Trophoblast cell (in vitro differentiated cells and primary cell): ENCODE data around the gene B3GNT3.

Experiments used
- DNase-seq, 2 donors: peaks; one replicate each; pipeline ENCODE4 v3.0.0-alpha.2; 2016
- H2AFZ ChIP-seq: 2 replicates; pipeline ENCODE4 v1.6.1; 2013; ENCODE audit warnings: low read length, moderate library complexity, mild to moderate bottlenecking; ENCODE audit not compliant: insufficient read depth, poor library complexity
- H2AK5ac ChIP-seq: 2 replicates; pipeline ENCODE4 v1.6.1; 2013; ENCODE audit warnings: mild to moderate bottlenecking, low read length
- H2BK120ac ChIP-seq: 2 replicates; pipeline ENCODE4 v1.6.1; 2013; ENCODE audit warnings: low read length, mild to moderate bottlenecking, moderate library complexity; ENCODE audit not compliant: insufficient read depth, poor library complexity
- H2BK12ac ChIP-seq: 2 replicates; pipeline ENCODE4 v1.6.1; 2013; ENCODE audit warnings: mild to moderate bottlenecking, low read length, moderate library complexity
- H2BK5ac ChIP-seq: 2 replicates; pipeline ENCODE4 v1.6.1; 2013; ENCODE audit warnings: low read length, low read depth, moderate library complexity, mild to moderate bottlenecking; ENCODE audit not compliant: poor library complexity
- H3K14ac ChIP-seq: 2 replicates; pipeline ENCODE4 v1.6.1; 2013; ENCODE audit warnings: mild to moderate bottlenecking, low read length
- H3K18ac ChIP-seq: 2 replicates; pipeline ENCODE4 v1.6.1; 2013; ENCODE audit warnings: mild to moderate bottlenecking, low read length
- H3K23ac ChIP-seq: 2 replicates; pipeline ENCODE4 v1.6.1; 2013; ENCODE audit warnings: low read length
- H3K27ac ChIP-seq: 2 replicates; pipeline ENCODE4 v1.5.1; 2013; ENCODE audit warnings: low read depth, mild to moderate bottlenecking, inconsistent platforms, low read length, moderate library complexity
- H3K27me3 ChIP-seq: 2 replicates; pipeline ENCODE4 v1.6.1; 2013; ENCODE audit warnings: inconsistent platforms, mild to moderate bottlenecking, low read length, moderate library complexity; ENCODE audit not compliant: insufficient read depth
- H3K36me3 ChIP-seq, 2 experiments: 1 replicate in 1 of 2; 2 replicates in 1 of 2; pipeline ENCODE4 v1.6.1; 2013; ENCODE audit warnings: low read length in 2 of 2, mild to moderate bottlenecking in 2 of 2, moderate library complexity in 1 of 2; ENCODE audit not compliant: insufficient read depth in 2 of 2, control insufficient read depth in 1 of 2
- H3K4ac ChIP-seq: 2 replicates; pipeline ENCODE4 v1.6.1; 2013; ENCODE audit warnings: low read depth, mild to moderate bottlenecking, low read length, moderate library complexity
- H3K4me1 ChIP-seq, 2 experiments: 1 replicate in 1 of 2; 2 replicates in 1 of 2; pipeline ENCODE4 v1.6.1; 2013; ENCODE audit warnings: low read length in 2 of 2, mild to moderate bottlenecking in 2 of 2, moderate library complexity in 1 of 2; ENCODE audit not compliant: insufficient read depth in 2 of 2, control insufficient read depth in 1 of 2
- H3K4me2 ChIP-seq: 2 replicates; pipeline ENCODE4 v1.6.1; 2013; ENCODE audit warnings: inconsistent platforms, mild to moderate bottlenecking, low read length, moderate library complexity
- H3K4me3 ChIP-seq: 2 replicates; pipeline ENCODE4 v1.5.1; 2013; ENCODE audit warnings: mild to moderate bottlenecking, low read depth, low read length, inconsistent platforms
- H3K79me1 ChIP-seq: one replicate; pipeline ENCODE4 v1.6.1; 2013; ENCODE audit warnings: low read length
- H3K79me2 ChIP-seq: 2 replicates; pipeline ENCODE4 v1.6.1; 2013; ENCODE audit warnings: low read length, mild to moderate bottlenecking; ENCODE audit not compliant: control insufficient read depth, insufficient read depth, poor library complexity
- H3K9ac ChIP-seq: 2 replicates; pipeline ENCODE4 v1.6.1; 2013; ENCODE audit warnings: mild to moderate bottlenecking, low read length
- H3K9me3 ChIP-seq: 2 replicates; pipeline ENCODE4 v1.6.1; 2013; ENCODE audit warnings: low read depth, mild to moderate bottlenecking, control low read depth, inconsistent platforms, low read length; ENCODE audit not compliant: insufficient read depth
- H4K12ac ChIP-seq: 2 replicates; pipeline ENCODE4 v1.6.1; 2013; ENCODE audit warnings: low read depth, mild to moderate bottlenecking, low read length, moderate library complexity
- H4K8ac ChIP-seq: 2 replicates; pipeline ENCODE4 v1.6.1; 2013; ENCODE audit warnings: low read depth, mild to moderate bottlenecking, low read length, moderate library complexity
- H4K91ac ChIP-seq: one replicate; pipeline ENCODE4 v1.6.1; 2013; ENCODE audit warnings: low read depth, mild to moderate bottlenecking, low read length, moderate library complexity
- WGBS: extraction: QIAGEN DNeasy Blood & Tissue Kit; methylation state at CpG from one replicate; pipeline ENCODE4 v1.1.7; 2013; ENCODE audit warnings: missing lambda C conversion rate; ENCODE audit not compliant: insufficient read length, insufficient coverage; ENCODE audit errors: extremely low coverage; 5-methylcytosine and 5-hydroxymethylcytosine counted together

The B3GNT3 gene

GRCh38 chr19:17754634-17755442, 40.1 kb upstream of the B3GNT3 start:
- Histone ChIP-seq H2BK5ac (no peak overlapping the region), H3K4me1 (no peaks in the 10 kb centered on the region), H3K27ac (no peak overlapping the region), H3K79me2 (no peaks in the 10 kb centered on the region), H3K36me3 (no peaks in the 10 kb centered on the region), H3K4me3 (no peak overlapping the region), H4K12ac (no peak overlapping the region), H4K91ac (no peak overlapping the region), H3K9ac (no peak overlapping the region), H2AFZ (no peak overlapping the region), H3K14ac (no peak overlapping the region), H4K8ac (no peak overlapping the region), H3K4ac (no peak overlapping the region), H2BK12ac (no peak overlapping the region), H2AK5ac (no peak overlapping the region), H2BK120ac (no peak overlapping the region), H3K4me2 (no peak overlapping the region), H3K23ac (no peak overlapping the region), H3K9me3 (no peaks in the 10 kb centered on the region), H3K79me1 (no peaks in the 10 kb centered on the region), H3K18ac (no peak overlapping the region), H3K27me3 (no peaks in the 10 kb centered on the region)
- WGBS = no CpG with 5 or more reads among the region's 5 CpGs
- no peak for DNase-seq

- H2BK120ac ChIP-seq = no peak overlapping the region
- no CpG with 5 or more reads among the region's 1 CpG for WGBS
- H3K4me1 ChIP-seq = no peaks in the 10 kb centered on the region
- no peaks in the 10 kb centered on the region for H3K9me3 ChIP-seq
- no peak overlapping the region for H3K14ac ChIP-seq
- no peaks in the 10 kb centered on the region for H3K36me3 ChIP-seq
- no peaks in the 10 kb centered on the region for H3K79me1 ChIP-seq
- no peak overlapping the region for H2BK12ac ChIP-seq
- H3K4ac ChIP-seq = no peak overlapping the region
- H4K8ac ChIP-seq = no peak overlapping the region
- no peak overlapping the region for H4K12ac ChIP-seq
- H3K79me2 ChIP-seq = no peaks in the 10 kb centered on the region
- H2BK5ac ChIP-seq = no peak overlapping the region
- no peak overlapping the region for H3K18ac ChIP-seq
- DNase-seq = no peak
- H4K91ac ChIP-seq = no peak overlapping the region
- H2AFZ ChIP-seq = no peak overlapping the region
- H3K4me2 ChIP-seq = no peak overlapping the region
- no peak overlapping the region for H3K27ac ChIP-seq
- no peak overlapping the region for H3K9ac ChIP-seq
- no peak overlapping the region for H3K4me3 ChIP-seq
- H2AK5ac ChIP-seq = no peak overlapping the region
- no peak overlapping the region for H3K23ac ChIP-seq
- H3K27me3 ChIP-seq = no peaks in the 10 kb centered on the region
Observed at GRCh38 chr19:17755443-17755890, 39.5 kb upstream of the B3GNT3 start.

- H3K4me3 ChIP-seq = no peak overlapping the region
- no peaks in the 10 kb centered on the region for H3K4me1 ChIP-seq
- H3K14ac ChIP-seq = no peak overlapping the region
- no peak overlapping the region for H2AK5ac ChIP-seq
- no peaks in the 10 kb centered on the region for H3K79me2 ChIP-seq
- DNase-seq = no peak
- no peak overlapping the region for H3K4me2 ChIP-seq
- no peak overlapping the region for H2BK5ac ChIP-seq
- no peaks in the 10 kb centered on the region for H3K36me3 ChIP-seq
- H2BK12ac ChIP-seq = no peak overlapping the region
- no peak overlapping the region for H2BK120ac ChIP-seq
- H3K4ac ChIP-seq = no peak overlapping the region
- no peak overlapping the region for H2AFZ ChIP-seq
- H4K91ac ChIP-seq = no peak overlapping the region
- no peak overlapping the region for H3K27ac ChIP-seq
- H3K27me3 ChIP-seq = no peaks in the 10 kb centered on the region
- no peak overlapping the region for H3K18ac ChIP-seq
- no peak overlapping the region for H4K12ac ChIP-seq
- no peak overlapping the region for H3K23ac ChIP-seq
- WGBS = no CpG with 5 or more reads among the region's 12 CpGs
- no peak overlapping the region for H3K9ac ChIP-seq
- H3K79me1 ChIP-seq = no peaks in the 10 kb centered on the region
- no peak overlapping the region for H4K8ac ChIP-seq
- no peaks in the 10 kb centered on the region for H3K9me3 ChIP-seq
Observed at GRCh38 chr19:17755977-17756670, 38.8 kb upstream of the B3GNT3 start.

- H4K8ac ChIP-seq = no peak overlapping the region
- H3K4me2 ChIP-seq = no peak overlapping the region
- no peak overlapping the region for H3K4ac ChIP-seq
- H2BK12ac ChIP-seq = no peak overlapping the region
- no peak overlapping the region for H2BK120ac ChIP-seq
- no peaks in the 10 kb centered on the region for H3K9me3 ChIP-seq
- WGBS = no CpG with 5 or more reads among the region's 9 CpGs
- no peaks in the 10 kb centered on the region for H3K36me3 ChIP-seq
- no peaks in the 10 kb centered on the region for H3K79me2 ChIP-seq
- no peaks in the 10 kb centered on the region for H3K79me1 ChIP-seq
- H3K27me3 ChIP-seq = no peaks in the 10 kb centered on the region
- no peak overlapping the region for H3K18ac ChIP-seq
- H3K23ac ChIP-seq = no peak overlapping the region
- H2BK5ac ChIP-seq = no peak overlapping the region
- H3K14ac ChIP-seq = no peak overlapping the region
- no peak overlapping the region for H3K4me3 ChIP-seq
- no peak overlapping the region for H2AFZ ChIP-seq
- no peak overlapping the region for H2AK5ac ChIP-seq
- no peak overlapping the region for H4K91ac ChIP-seq
- H4K12ac ChIP-seq = no peak overlapping the region
- DNase-seq = no peak
- no peak overlapping the region for H3K27ac ChIP-seq
- H3K9ac ChIP-seq = no peak overlapping the region
- H3K4me1 ChIP-seq = no peaks in the 10 kb centered on the region
Observed at GRCh38 chr19:17757125-17757524, 37.8 kb upstream of the B3GNT3 start.
